Spleen (tissue), 7 donors: ENCODE measurements around the gene AKAP6.

ENCODE experiments used
- CTCF ChIP-seq, 11 experiments: fragments of 200-600 bp in 7 of 11; fragments of 450-650 bp in 4 of 11; sonication (generic) in 4 of 11; IDR thresholded peaks in 8 of 11; conservative IDR thresholded peaks in 3 of 11; 1 replicate in 7 of 11; 2 replicates in 4 of 11; pipeline versions ENCODE4 v1.4.0 to v1.8.0; 2016 to 2021; ENCODE audit warnings: antibody characterized with exemption in 11 of 11, inconsistent platforms in 4 of 11, mild to moderate bottlenecking in 1 of 11
- POLR2AphosphoS5 ChIP-seq, 3 donors: sonication (generic); formaldehyde crosslinking; IDR thresholded peaks; one replicate each; pipeline ENCODE4 v1.5.1; 2017; ENCODE audit warnings: antibody characterized with exemption in 3 of 3
- donor health status: DM: no; HTN: no; CAD: no; lungs with moderate emphysema.
- donor health status: DM: no; HTN: no; CAD: no.
- donor health status: DM: no; HTN: no; CAD: no.

GRCh38 chr14:32422440-32422839, 93.3 kb downstream of the AKAP6 start:
- TF ChIP-seq POLR2AphosphoS5 (IDR thresholded peaks at IDR 0.05) (no peak), CTCF (IDR thresholded peaks at IDR 0.05 in 8 of 11, conservative IDR thresholded peaks at IDR 0.05 in 3 of 11) (no peak)
